HG02938 (cell line): ENCODE data around the gene XYLB.
"Not testable (repeated sequence)": the region's sequence is repeated elsewhere in the genome, so short reads cannot be mapped to it uniquely, and the experiment has no call there.

Experiments used
- ATAC-seq: cut with Tn5 transposase; IDR thresholded peaks from one replicate; pipeline ENCODE4 v1.9.1; 2021; ENCODE audit warnings: mild to moderate bottlenecking, moderate library complexity; ENCODE audit not compliant: unreplicated experiment

Gene XYLB

GRCh38 chr3:38346587-38347410 is at the start of gene XYLB:
Gene XYLB, plus strand, starts transcription at chr3:38346785. Its CDS starts 84 bp downstream, at chr3:38346869.
- peak; percentile 93 for ATAC-seq

GRCh38 chr3:38297053-38297452 is 49.5 kb upstream of the XYLB start:
- not testable (repeated sequence) for ATAC-seq

- no peak for ATAC-seq
Measured at GRCh38 chr3:38297537-38297936, 49.0 kb upstream of the XYLB start.

GRCh38 chr3:38297947-38298711 is 48.5 kb upstream of the XYLB start:
- no peak for ATAC-seq

- ATAC-seq, result no peak
Measured at GRCh38 chr3:38306941-38307340, 39.6 kb upstream of the XYLB start.

GRCh38 chr3:38307599-38307998 is 39.0 kb upstream of the XYLB start:
- no peak for ATAC-seq

- ATAC-seq, result no peak
Measured at GRCh38 chr3:38308456-38308855, 38.1 kb upstream of the XYLB start.

- no peak for ATAC-seq
Measured at GRCh38 chr3:38311476-38311875, 35.1 kb upstream of the XYLB start.

- ATAC-seq, result no peak
Measured at GRCh38 chr3:38311941-38312340, 34.6 kb upstream of the XYLB start.

GRCh38 chr3:38312356-38312755 is 34.2 kb upstream of the XYLB start:
- no peak for ATAC-seq

GRCh38 chr3:38313263-38313662 is 33.3 kb upstream of the XYLB start:
- ATAC-seq, result no peak

- ATAC-seq, result no peak
Measured at GRCh38 chr3:38313695-38314094, 32.9 kb upstream of the XYLB start.

- no peak for ATAC-seq
Measured at GRCh38 chr3:38314112-38314763, 32.3 kb upstream of the XYLB start.

GRCh38 chr3:38314764-38315487 is 31.7 kb upstream of the XYLB start:
- ATAC-seq, result no peak

- no peak for ATAC-seq
Measured at GRCh38 chr3:38315488-38316230, 30.9 kb upstream of the XYLB start.

GRCh38 chr3:38316356-38317191 is 30.0 kb upstream of the XYLB start:
- no peak for ATAC-seq

- no peak for ATAC-seq
Measured at GRCh38 chr3:38317192-38317759, 29.3 kb upstream of the XYLB start.

GRCh38 chr3:38318766-38319671 is 27.6 kb upstream of the XYLB start:
- no peak for ATAC-seq
